LNCAP (cell line): ENCODE results near the gene MALRD1.

Experiments used
- TF ChIP-seq, protein P1 (sequence below): fragments of 450-650 bp; IDR thresholded peaks from 2 replicates; pipeline ENCODE4 v1.5.1; 2017; ENCODE audit warnings: mild to moderate bottlenecking

Gene MALRD1

DNA sequence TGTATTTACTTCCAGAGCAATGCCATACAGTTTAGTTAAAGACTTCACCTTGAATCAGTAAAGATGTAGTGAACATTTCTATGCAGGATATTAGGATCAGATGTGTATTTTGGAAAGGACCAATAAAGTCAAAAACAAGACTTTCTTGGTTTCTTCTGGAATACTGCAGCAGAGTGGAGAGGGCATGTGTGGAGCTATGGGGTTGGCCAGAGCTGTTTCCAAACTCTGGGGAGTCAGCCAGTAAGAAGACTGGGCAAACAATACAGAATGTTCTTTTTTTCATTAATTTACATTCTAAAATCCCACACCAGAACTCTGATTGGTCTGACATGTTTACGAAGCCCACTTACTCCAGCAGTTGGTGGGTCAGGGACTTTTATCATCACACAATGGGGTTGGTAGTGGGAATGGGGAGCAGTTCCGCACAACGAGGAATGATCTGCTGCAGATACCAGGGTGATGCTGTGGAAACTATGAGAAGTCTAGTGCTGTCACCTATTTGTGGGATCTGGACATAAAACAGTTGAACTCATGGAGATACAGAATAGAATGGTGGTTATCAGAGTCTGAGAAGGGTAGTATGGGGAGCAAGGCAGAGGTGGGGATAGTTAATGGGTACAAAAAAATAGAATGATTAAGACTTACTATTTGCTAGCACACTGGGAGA is 267.7 kb downstream of the MALRD1 start:
- TF ChIP-seq, protein P1, sequence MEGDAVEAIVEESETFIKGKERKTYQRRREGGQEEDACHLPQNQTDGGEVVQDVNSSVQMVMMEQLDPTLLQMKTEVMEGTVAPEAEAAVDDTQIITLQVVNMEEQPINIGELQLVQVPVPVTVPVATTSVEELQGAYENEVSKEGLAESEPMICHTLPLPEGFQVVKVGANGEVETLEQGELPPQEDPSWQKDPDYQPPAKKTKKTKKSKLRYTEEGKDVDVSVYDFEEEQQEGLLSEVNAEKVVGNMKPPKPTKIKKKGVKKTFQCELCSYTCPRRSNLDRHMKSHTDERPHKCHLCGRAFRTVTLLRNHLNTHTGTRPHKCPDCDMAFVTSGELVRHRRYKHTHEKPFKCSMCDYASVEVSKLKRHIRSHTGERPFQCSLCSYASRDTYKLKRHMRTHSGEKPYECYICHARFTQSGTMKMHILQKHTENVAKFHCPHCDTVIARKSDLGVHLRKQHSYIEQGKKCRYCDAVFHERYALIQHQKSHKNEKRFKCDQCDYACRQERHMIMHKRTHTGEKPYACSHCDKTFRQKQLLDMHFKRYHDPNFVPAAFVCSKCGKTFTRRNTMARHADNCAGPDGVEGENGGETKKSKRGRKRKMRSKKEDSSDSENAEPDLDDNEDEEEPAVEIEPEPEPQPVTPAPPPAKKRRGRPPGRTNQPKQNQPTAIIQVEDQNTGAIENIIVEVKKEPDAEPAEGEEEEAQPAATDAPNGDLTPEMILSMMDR: no peak

DNA sequence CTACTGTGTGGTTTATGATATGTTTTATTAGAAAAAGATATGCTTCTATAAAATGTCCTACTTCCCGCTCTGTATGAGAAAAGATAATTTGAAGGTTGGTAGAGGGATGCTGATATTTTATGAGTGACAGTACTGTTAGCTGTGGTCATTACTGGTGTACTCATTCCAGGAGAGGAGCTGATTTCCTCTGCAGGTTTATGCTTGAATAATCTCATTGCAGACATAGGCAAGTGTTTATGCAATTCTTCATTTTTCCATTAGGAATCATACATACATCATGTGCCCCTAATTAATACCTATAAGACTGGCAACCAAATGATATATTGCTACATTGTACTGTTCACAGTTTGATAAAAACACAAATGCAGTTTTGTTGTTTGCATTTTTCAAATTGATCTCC is 269.4 kb downstream of the MALRD1 start:
- TF ChIP-seq, protein P1: no peak

DNA sequence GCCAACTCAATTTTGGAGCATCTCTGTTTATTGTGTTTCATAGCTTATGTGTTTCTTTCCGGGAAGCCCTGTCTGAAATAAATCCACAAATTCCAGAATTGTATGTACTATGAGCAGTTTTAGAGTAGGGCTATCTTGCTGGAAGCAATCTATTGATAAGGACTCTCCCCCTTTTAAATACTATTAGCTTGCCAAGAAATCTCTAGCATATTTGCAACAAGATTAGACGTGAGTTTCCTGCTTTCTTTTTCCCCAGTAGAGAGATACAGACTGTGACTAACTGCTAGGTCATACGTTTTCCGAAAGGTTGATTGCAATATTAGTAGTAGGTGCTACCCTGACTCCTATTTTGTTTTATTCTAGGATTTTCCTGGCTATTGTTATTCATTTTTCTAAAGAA is 277.0 kb downstream of the MALRD1 start:
- TF ChIP-seq, protein P1: no peak

DNA sequence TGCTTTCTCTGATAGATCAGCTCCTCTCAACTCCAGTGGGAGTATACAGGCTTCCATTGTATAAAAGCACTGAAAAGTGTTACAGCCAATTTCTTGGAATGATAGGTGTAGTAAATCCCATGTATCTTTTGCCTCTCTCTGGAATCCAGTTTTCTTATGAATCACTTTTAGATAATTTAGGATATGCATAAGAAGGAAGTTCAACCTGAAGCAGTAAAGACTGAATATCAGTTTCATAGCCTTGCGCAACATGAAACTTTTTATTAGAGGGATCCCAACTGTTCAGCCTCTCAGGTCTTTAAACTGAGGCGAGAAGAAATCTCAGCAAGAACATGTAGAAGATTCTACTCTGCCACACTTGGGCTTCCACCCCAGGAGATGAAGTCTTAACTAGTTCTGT is 280.0 kb downstream of the MALRD1 start:
- TF ChIP-seq, protein P1: no peak

DNA sequence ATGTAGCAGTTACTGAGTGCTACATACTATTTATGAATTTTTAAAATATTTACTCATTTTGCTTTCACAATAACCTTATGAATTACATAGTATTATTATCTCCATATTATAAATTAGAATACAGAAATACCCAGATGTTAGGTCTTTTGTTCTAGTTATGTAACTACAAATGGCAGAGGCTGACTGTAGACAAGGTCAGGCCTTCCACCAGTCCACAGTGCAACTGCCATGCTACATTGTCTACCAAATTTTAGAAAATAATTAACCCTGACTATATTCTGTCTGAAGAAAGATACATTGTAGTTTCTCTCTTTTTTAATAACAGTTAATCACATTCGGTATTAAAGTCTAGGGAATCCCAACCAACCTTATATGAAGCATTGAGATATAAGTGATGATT is 280.9 kb downstream of the MALRD1 start:
- TF ChIP-seq, protein P1: no peak

DNA sequence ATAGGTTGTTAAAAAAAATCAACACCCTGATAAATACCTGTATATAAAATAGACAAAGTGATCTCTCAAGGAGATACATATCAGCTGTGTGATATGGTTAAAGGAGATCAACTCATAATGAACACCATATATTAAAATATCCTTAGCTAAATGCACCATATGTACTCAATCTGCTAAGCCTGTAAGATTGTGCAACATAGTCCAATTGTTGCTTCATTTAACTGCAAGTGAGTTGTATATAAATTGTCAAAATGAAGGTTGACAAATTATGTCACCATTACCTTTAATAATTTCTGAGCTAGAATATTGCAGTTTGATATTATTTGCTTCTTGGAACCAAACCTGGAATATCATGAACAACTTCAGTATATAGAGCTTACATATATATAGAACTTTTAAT is 283.7 kb downstream of the MALRD1 start:
- TF ChIP-seq, protein P1: no peak

DNA sequence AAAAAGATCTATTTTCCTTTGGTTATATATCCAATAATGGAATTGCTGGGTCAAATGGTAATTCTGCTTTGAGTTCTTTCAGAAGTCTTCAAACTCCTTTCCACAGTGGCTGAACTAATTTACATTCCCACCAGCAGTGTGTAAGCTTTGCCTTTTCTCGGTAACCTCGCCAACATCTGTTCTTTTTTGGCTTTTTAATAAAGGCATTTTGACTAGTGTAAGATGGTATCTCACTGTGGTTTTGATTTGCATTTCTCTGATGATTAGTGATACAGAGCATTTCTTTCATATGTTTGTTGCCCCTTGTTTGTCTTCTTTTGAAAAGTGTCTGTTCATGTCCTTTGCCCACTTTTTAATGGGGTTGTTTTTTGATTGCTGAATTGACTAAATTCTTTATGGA is 285.0 kb downstream of the MALRD1 start:
- TF ChIP-seq, protein P1: no peak

DNA sequence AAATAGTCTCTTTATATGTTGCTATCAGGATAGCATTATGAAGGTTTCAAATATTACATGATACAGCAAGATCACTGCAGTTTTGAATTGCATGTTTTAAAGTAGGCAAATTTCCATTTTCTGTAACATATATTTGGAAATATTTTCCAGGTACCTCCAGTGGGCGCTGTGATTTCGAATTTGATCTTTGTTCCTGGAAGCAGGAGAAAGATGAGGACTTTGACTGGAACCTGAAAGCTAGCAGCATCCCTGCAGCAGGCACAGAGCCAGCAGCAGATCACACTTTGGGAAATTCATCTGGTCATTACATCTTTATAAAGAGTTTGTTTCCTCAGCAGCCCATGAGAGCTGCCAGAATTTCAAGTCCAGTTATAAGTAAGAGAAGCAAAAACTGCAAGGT is 299.0 kb downstream of the MALRD1 start:
- TF ChIP-seq, protein P1: peak; percentile 63
